Breast epithelium (tissue), 4 donors: ENCODE results near the gene FARP1. TPM values are rescaled to one million over a fixed set of nuclear protein-coding genes. Genes with fewer than 3 reads are reported as not detected.

ENCODE experiments used
- DNase-seq, 2 donors: peaks; one replicate each; pipeline ENCODE4 v3.0.0-alpha.2; 2019; ENCODE audit warnings: low spot score in 2 of 2
- H3K27ac ChIP-seq, 2 donors: fragments of 200-600 bp; sonication (generic) in 1 of 2; one replicate each; pipeline ENCODE4 v1.5.1; 2016 to 2019; ENCODE audit warnings: mild to moderate bottlenecking in 1 of 2
- H3K27me3 ChIP-seq, 2 donors: fragments of 200-600 bp; sonication (generic) in 1 of 2; one replicate each; pipeline versions ENCODE4 v1.5.1 to v1.6.0; 2017 to 2019; ENCODE audit warnings: control low read depth in 1 of 2, mild to moderate bottlenecking in 1 of 2
- H3K36me3 ChIP-seq: fragments of 200-600 bp; one replicate; pipeline ENCODE4 v1.5.1; 2019
- H3K4me1 ChIP-seq, 2 donors: fragments of 200-600 bp; sonication (generic); one replicate each; pipeline ENCODE4 v1.5.1; 2016 to 2019; ENCODE audit warnings: control low read depth in 1 of 2
- H3K4me3 ChIP-seq, 3 donors: fragments of 200-600 bp; sonication (generic); 1 replicate in 2 of 3; 2 replicates in 1 of 3; pipeline ENCODE4 v1.5.1; 2016 to 2019; ENCODE audit warnings: mild to moderate bottlenecking in 3 of 3, moderate library complexity in 2 of 3
- H3K9me3 ChIP-seq, 2 donors: fragments of 200-600 bp; sonication (generic) in 1 of 2; one replicate each; pipeline ENCODE4 v1.5.1; 2016 to 2019; ENCODE audit warnings: control low read depth in 1 of 2
- POLR2A ChIP-seq: fragments of 450-650 bp; IDR thresholded peaks from one replicate; pipeline ENCODE4 v1.6.1; 2016; ENCODE audit warnings: antibody characterized with exemption, mild to moderate bottlenecking, moderate library complexity
- POLR2AphosphoS5 ChIP-seq, 3 donors: sonication (generic); formaldehyde crosslinking; IDR thresholded peaks; one replicate each; pipeline ENCODE4 v1.6.1; 2017; ENCODE audit warnings: antibody characterized with exemption in 3 of 3
- intact Hi-C: fragments of 100-400 bp; cut with DNase I; formaldehyde crosslinking; loops from one replicate; pipeline ENCODE4 v1.15.1; 2023; ENCODE audit warnings: low total_unique reads
- total RNA-seq, 3 donors: library from RNA; depleted of rRNA; stranded (reverse); fragments of >200 nt; gene quantifications; one replicate each; pipeline ENCODE4 v1.1.0, GENCODE V29; 2016
- TF ChIP-seq, protein P1 (sequence below), 3 donors: fragments of 450-650 bp; IDR thresholded peaks; one replicate each; pipeline ENCODE4 v1.5.1; 2016 to 2017; ENCODE audit warnings: antibody characterized with exemption in 3 of 3, mild to moderate bottlenecking in 3 of 3, moderate library complexity in 3 of 3

FARP1 gene
- total RNA-seq, 3 donors from 2014 or later: 29.8 to 97.3 (median 80.1) TPM

DNA sequence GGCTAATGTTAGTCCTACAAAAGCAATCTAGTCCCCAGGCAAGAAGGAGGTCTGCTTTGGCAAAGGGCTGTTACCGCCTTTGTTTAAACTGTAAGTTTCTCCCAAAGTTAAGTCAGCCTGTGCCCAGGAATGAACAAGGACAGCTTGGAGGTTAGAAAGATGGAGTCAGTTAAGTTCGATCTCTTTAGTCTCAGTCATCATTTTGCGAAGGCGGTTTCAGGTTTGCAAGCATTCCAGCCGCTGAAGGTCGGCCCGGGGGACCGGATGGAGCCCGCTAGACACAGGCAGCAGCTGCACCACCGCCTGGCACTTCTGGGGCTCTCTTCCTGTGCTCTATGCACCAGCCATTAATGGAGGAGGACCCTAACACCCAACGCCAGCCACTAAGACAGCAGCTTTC lies 342.7 kb downstream of the FARP1 start:
- no peaks in the 10 kb centered on the region for H3K36me3 ChIP-seq
- DNase-seq: no peak
- no peak overlapping the region for H3K4me3 ChIP-seq
- intact Hi-C loops: no loop called here
- peaks cover 11 to 23% of the 10 kb centered on the region in 2 donors for H3K4me1 ChIP-seq
- peak overlapping the region; percentile 78 to 89 for H3K27ac ChIP-seq
- TF ChIP-seq, protein P1, sequence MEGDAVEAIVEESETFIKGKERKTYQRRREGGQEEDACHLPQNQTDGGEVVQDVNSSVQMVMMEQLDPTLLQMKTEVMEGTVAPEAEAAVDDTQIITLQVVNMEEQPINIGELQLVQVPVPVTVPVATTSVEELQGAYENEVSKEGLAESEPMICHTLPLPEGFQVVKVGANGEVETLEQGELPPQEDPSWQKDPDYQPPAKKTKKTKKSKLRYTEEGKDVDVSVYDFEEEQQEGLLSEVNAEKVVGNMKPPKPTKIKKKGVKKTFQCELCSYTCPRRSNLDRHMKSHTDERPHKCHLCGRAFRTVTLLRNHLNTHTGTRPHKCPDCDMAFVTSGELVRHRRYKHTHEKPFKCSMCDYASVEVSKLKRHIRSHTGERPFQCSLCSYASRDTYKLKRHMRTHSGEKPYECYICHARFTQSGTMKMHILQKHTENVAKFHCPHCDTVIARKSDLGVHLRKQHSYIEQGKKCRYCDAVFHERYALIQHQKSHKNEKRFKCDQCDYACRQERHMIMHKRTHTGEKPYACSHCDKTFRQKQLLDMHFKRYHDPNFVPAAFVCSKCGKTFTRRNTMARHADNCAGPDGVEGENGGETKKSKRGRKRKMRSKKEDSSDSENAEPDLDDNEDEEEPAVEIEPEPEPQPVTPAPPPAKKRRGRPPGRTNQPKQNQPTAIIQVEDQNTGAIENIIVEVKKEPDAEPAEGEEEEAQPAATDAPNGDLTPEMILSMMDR (IDR thresholded peaks at IDR 0.05): no peak
- no peak for TF ChIP-seq POLR2AphosphoS5 (IDR thresholded peaks at IDR 0.05)
- TF ChIP-seq POLR2A: no peak
- H3K27me3 ChIP-seq: no peaks in the 10 kb centered on the region
- H3K9me3 ChIP-seq: no peaks in the 10 kb centered on the region

GRCh38 chr13:98486412-98486811 lies 343.5 kb downstream of the FARP1 start:
- no peak overlapping the region for H3K4me3 ChIP-seq
- no peaks in the 10 kb centered on the region for H3K27me3 ChIP-seq
- intact Hi-C loops: no loop called here
- no peak for DNase-seq
- H3K4me1 ChIP-seq: peaks cover 11 to 23% of the 10 kb centered on the region in 2 donors
- no peaks in the 10 kb centered on the region for H3K36me3 ChIP-seq
- TF ChIP-seq, protein P1 (IDR thresholded peaks at IDR 0.05): no peak
- no peak for TF ChIP-seq POLR2AphosphoS5 (IDR thresholded peaks at IDR 0.05)
- no peak for TF ChIP-seq POLR2A
- H3K9me3 ChIP-seq: no peaks in the 10 kb centered on the region
- H3K27ac ChIP-seq: peak overlapping the region in 1 of 2 donors; percentile 41

DNA sequence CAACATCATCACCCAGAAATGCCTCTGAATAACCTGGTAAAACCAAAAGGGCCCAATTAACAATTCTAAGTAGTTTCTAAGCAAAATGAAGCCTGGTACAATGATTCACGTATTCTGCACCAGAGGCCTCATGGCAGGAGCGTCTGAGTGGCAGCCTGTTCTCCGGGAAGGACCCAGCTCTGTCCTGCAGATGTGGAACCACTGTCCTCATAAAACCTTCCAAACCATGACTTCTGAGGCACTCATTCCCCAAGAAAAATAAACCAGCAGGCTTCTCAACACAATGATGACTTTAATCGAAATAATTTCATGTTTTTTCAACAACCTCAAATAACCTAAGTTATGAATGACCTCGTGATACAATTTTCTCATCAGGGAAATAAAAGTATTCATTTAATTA lies 344.1 kb downstream of the FARP1 start:
- TF ChIP-seq, protein P1 (IDR thresholded peaks at IDR 0.05): no peak
- TF ChIP-seq POLR2A (no peak), POLR2AphosphoS5 (IDR thresholded peaks at IDR 0.05) (no peak)
- no peak overlapping the region for H3K4me3 ChIP-seq
- no peaks in the 10 kb centered on the region for H3K36me3 ChIP-seq
- peaks cover 11 to 23% of the 10 kb centered on the region in 2 donors for H3K4me1 ChIP-seq
- intact Hi-C loops: no loop called here
- no peaks in the 10 kb centered on the region for H3K9me3 ChIP-seq
- no peaks in the 10 kb centered on the region for H3K27me3 ChIP-seq
- peak overlapping the region in 1 of 2 donors; percentile 41 for H3K27ac ChIP-seq
- no peak for DNase-seq

DNA sequence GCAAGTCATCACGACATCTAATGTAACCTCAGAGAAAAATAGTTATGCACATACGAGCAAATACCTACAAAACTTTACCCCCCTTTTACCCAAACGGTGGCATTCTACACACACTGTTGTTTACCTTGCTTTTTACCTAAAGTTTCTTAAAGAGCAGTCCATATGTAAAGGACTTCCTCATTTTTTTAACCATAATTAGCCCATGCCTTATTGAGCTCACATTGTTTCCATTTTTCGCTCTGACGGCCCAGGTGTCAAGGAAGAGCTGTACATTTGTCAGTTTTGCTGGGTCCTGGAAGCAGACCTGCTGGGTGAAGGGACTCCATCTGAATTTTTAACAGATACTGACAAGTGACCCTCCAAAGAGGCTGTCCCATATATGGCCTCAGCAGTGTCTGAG lies 344.6 kb downstream of the FARP1 start:
- Histone ChIP-seq H3K36me3 (no peaks in the 10 kb centered on the region), H3K9me3 (no peaks in the 10 kb centered on the region), H3K27me3 (no peaks in the 10 kb centered on the region), H3K4me3 (no peak overlapping the region), H3K27ac (peak overlapping the region in 1 of 2 donors; percentile 2), H3K4me1 (peaks cover 10 to 23% of the 10 kb centered on the region in 2 donors)
- no peak for DNase-seq
- TF ChIP-seq, protein P1 (IDR thresholded peaks at IDR 0.05): no peak
- TF ChIP-seq POLR2AphosphoS5 (IDR thresholded peaks at IDR 0.05): no peak
- TF ChIP-seq POLR2A: no peak
- intact Hi-C loops: no loop called here

DNA sequence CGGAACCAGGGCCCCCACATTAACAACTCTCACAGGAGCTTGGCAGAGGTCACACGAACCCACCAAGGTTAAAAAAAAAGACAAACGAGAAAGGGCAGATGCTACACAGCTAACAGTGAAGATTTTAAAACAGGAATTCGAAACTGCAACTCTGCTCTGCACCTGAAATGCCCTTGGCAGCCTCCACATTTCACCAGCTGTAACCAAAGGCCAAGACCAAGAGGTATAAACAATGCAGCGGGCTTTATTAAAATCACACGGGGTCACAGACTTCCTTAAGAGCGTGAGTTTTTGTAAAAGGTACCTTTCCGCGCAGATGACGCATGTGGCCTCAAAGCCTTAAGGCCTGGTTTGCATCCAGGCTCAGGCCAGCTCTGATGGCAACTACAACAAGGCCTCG lies 345.8 kb downstream of the FARP1 start:
- Histone ChIP-seq H3K36me3 (no peaks in the 10 kb centered on the region), H3K27ac (no peak overlapping the region), H3K4me1 (peaks cover 0 to 17% of the 10 kb centered on the region in 2 donors), H3K27me3 (no peaks in the 10 kb centered on the region), H3K9me3 (no peaks in the 10 kb centered on the region), H3K4me3 (no peak overlapping the region)
- no peak for DNase-seq
- intact Hi-C loops: no loop called here
- TF ChIP-seq POLR2AphosphoS5 (IDR thresholded peaks at IDR 0.05) (no peak), POLR2A (no peak)
- TF ChIP-seq, protein P1 (IDR thresholded peaks at IDR 0.05): no peak
